ENCODE results near the gene AP2A1. TPM values are rescaled to one million over a fixed set of nuclear protein-coding genes. Genes with fewer than 3 reads are reported as not detected.

Gene AP2A1
- total and polyA plus RNA-seq, 10 of the 15 experiments (the other 5 are each of a cell fraction or from before 2014, with no cell fraction given), result 0.68 to 78.8 (median 33.8) TPM

- ChIA-PET RAD21 (ENCODE audit: unreplicated experiment) (no interaction called here), POLR2A (no interaction called here), CTCF (no interaction called here), SMC1A (ENCODE audit: uncharacterized antibody, unreplicated experiment) (no interaction called here)
- Histone ChIP-seq H3K4me1 (ENCODE audit: control insufficient read depth, insufficient read depth, low read length) (peaks cover 11% of the 10 kb centered on the region), H4K20me1 (ENCODE audit: control insufficient read depth, insufficient read depth) (no peaks in the 10 kb centered on the region), H3K27ac (ENCODE audit: control insufficient read depth, insufficient read depth) (no peak overlapping the region), H3K4me3 (no peak overlapping the region), H3K9me3 (replicated peaks; ENCODE audit: control insufficient read depth, insufficient read depth, low read length) (no peaks in the 10 kb centered on the region), H3K9ac (ENCODE audit: control insufficient read depth, insufficient read depth, low read length) (no peak overlapping the region), H3K79me2 (ENCODE audit: control insufficient read depth, insufficient read depth, low read length) (no peaks in the 10 kb centered on the region; the same call in 1 of the 2 replicates), H2AFZ (ENCODE audit: control insufficient read depth, low read depth, low read length) (no peak overlapping the region), H3K27me3 (replicated peaks in 1 of 2; ENCODE audit: control insufficient read depth in 2 of 2, insufficient read depth in 2 of 2, low read length in 1 of 2) (no peaks in the 10 kb centered on the region), H3K4me2 (ENCODE audit: control insufficient read depth, insufficient read depth) (no peak overlapping the region), H3K36me3 (ENCODE audit: control insufficient read depth in 2 of 2, insufficient read depth in 2 of 2, low read length in 1 of 2) (peaks cover 0 to 2% of the 10 kb centered on the region in 2 experiments; a peak in 2 of 4 replicates)
- intact Hi-C loops (cut with micrococcal nuclease; ENCODE audit: unreplicated experiment) (no loop called here), in situ Hi-C loops (cut with MboI) (no loop called here)
- no TSS peak for BruUV-seq (replicated peaks)
- FAIRE-seq (no peak), ATAC-seq (no peak), DNase-seq (ENCODE audit: low read depth, low spot score) (no peak)
- WGBS (ENCODE audit: insufficient coverage, insufficient replicate concordance, low lambda C conversion rate, missing lambda C conversion rate), result 96% methylated on average over 20 of the region's 20 CpGs
- TF ChIP-seq IRF5 (IDR thresholded peaks at IDR 0.05; ENCODE audit: borderline replicate concordance) (no peak), USF2 (IDR thresholded peaks at IDR 0.05; ENCODE audit: borderline replicate concordance, low read depth, low read length) (no peak), HDAC6 (IDR thresholded peaks at IDR 0.05; ENCODE audit: unreplicated experiment) (no peak), YY1 (IDR thresholded peaks at IDR 0.05; ENCODE audit: low read depth, low read length) (no peak), CBFB (IDR thresholded peaks at IDR 0.05; ENCODE audit: low read depth) (no peak), PML (IDR thresholded peaks at IDR 0.05; ENCODE audit: low read length) (no peak), ZZZ3 (IDR thresholded peaks at IDR 0.05; ENCODE audit: control insufficient read depth, insufficient read length, low read depth) (no peak), GATAD2B (conservative IDR thresholded peaks at IDR 0.05; ENCODE audit: low read depth) (no peak), NFYB (IDR thresholded peaks at IDR 0.05; ENCODE audit: insufficient read depth, low read depth, low read length) (no peak), YBX1 (IDR thresholded peaks at IDR 0.05) (no peak), ZNF592 (IDR thresholded peaks at IDR 0.05) (no peak), SREBF1 (IDR thresholded peaks at IDR 0.05; ENCODE audit: low read length) (no peak), MAX (IDR thresholded peaks at IDR 0.05; ENCODE audit: low read depth, low read length) (no peak), USF1 (IDR thresholded peaks at IDR 0.05; ENCODE audit: borderline replicate concordance, extremely low read length, insufficient read depth, low read depth, low read length) (no peak), ZNF217 (IDR thresholded peaks at IDR 0.05) (no peak), DPF2 (IDR thresholded peaks at IDR 0.05) (no peak), POLR2AphosphoS5 (IDR thresholded peaks at IDR 0.05; ENCODE audit: low read length) (no peak)
These were observed 9.1 kb downstream of the AP2A1 start for GRCh38 chr19:49775742-49776370.

Measured in GM12878 (cell line).